NCI-H146 treated with DMSO at 0.1 percent for 48 hours (cell line): ENCODE results near the gene RABGGTA.

Experiments
- DNase-seq: peaks from one replicate; lab custom pipeline; 2025; ENCODE audit not compliant: unreplicated experiment; lab: John Stamatoyannopoulos, UW

The RABGGTA gene

DNA sequence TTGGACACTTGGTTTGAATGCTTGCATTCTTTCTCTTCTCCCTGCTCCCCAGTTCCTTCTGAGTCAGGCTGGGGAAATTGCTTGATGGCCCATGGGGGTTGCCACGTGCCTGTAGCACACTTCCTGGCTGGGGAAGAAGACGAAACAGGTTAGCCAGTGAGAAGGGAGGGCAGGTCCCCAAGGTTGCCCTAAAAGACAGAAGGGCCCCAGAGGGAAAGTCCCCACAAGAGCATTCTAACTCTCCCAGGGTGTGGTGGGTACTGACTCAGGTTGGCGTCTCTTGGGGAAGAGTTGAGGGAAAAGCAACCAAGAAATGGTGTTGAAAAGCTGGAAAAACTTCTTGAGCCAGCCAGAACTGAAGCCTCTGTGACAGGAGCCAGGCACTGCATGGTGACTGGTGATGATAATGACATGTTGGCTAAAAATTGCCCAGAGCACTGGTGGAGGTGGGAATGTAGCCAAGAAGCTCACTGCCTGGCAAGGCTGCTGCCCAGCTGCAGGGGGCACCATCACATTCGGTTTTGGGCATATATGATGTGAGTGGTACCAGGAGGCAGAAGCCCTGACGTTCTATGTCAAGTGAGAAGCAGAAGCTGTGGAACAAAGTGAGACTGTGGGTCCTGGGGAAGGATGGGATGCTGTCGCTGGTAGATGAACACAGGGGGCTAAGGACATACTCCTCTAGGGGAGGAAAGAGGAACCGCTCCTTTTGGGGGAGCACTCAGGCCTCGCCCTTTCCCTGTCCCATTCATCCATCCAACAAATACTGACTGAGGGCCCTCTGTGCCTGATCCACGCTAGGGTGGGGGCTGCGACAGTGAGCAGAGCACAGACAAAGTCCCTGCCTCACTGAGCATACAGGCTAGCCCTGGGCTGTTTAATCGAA, 8.1 kb upstream of the RABGGTA start:
- no peak for DNase-seq

DNA sequence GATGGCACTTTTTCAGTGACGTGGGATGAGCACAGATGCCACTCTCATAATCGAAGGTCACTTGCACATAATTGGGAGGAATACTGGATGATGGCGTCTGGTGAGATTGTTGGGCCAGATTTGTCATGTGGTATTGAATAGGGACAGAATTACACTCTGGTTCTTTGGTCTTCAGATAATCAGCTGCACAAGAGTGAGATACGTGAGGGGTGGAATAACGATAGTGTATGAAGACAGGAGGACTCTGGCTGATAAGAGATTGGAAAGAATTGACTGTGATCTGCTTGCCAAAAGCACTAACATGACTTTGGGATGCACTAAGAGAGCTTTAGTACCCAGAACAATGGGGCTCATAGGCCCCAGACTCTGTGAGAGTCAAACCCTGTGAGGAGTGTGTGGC, 7.0 kb upstream of the RABGGTA start:
- DNase-seq = no peak

DNA sequence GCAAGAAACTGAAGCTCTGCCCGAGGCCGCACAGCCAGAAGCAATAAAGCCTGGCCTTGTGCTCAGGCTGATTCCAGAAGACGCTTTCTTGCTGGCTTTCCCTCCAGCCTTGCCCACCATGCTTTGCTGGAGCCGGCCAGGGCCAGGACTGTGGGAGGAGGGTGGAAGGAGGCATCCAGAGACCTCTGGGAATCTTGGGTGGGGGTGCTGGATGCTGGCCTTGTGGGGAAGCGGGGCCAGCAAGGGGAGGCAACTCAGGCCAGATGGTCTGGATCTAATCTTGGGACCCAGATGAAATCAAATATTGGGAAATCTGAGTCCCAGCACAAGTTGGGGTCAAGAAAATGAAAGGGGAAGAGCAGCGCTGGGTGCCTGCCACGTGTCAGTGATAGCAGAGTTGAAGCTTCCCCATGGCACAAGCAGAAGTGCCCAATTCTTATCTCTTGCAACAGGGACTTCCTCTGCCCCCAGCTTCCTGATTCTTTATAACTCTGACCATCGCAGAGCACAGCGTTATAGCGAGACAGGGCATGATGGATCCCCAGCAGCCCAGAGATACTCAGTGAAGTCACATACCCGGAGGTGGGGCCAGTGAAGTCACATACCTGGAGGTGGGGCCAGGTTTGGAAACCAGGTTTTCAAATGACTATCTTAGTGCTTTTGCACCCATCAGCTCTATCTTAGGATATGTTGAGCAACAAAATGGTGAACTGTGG, 6.4 kb upstream of the RABGGTA start:
- DNase-seq = no peak

DNA sequence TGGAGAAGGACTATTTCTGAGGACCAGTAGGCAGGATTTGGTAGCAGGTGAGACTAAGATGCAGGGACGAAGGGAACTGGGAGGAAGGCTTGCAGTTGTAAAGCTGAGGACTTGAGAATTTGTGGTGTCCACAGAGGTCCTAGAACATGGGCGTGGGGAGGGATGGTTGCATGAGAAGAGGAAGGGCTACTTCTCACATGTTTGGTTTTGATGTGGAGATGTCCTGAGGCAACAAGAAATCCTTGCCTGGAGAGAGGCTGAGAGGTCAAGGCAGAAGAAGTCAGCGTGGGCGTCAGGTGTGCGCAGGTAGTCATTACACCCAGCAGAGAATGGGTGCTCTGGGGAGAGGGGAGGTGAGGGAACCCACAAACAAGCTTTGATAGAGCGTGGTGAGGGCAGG, 5.7 kb upstream of the RABGGTA start:
- no peak for DNase-seq

DNA sequence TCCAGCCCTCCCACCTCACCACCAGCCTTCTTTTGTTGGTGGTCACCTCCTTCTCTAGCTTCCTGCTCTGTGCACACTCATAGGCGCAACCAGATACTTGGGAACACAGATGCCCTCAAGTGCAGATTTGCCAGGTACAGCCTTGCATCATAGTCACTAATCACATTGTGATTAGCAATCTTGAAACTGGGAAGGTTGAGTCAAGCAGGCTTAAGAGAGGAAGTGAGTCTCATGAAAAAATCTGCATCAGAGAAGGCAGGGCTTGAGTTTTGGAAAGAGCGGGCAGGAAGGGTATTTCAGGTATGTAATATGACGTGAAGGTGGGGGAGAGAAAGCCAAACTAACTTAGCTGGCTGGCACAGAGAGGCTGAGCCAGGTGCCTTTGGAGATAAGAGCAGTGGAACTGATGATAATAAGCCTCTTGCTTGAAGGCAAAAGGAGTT, 2.7 kb upstream of the RABGGTA start:
- no peak for DNase-seq

DNA sequence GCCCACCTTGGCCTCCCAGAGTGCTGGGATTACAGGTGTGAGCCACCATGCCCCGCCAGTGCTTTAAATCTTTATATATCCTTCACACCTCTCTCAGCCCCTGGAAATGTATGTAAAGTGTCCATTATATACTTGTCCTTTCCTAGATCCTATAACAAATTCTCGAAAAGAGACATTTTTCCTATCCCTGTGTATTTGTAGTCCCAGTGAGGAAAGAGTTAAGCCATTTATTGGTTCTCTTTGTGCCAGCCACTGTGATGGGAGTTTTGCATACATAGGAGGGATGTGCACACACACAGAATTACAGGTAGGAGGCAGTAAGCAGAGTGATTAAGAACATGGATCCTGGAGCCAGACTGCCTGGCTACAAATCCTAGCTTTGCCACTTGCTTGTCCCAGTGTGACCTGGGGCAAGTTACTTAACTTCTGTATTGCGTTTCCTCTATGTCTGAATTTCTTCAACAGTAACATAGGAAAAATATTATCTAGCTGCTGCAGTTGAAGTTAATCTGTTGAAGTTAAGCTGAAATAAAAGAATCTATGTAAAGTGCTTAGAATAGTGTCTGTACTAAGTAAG, 2.1 kb upstream of the RABGGTA start:
- DNase-seq = no peak

DNA sequence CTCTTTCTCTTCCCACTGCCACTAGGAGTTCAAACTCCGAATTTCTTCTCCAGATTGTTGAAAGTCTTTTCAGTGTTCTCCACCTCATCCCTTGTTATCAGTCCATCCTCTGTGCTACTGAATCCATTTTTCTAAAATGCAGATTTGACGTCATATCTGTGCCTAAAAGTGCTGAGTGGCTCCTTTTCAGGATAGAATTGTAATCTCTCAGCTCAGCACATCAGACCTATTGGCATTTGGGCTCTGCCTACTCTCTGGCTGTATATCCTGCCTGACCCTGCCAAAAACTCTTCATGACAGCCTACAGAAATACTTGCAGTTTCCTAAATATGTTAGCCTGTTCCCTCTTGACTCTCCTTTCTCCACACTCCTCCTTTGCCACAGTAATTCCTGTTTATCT, 1.1 kb upstream of the RABGGTA start:
- DNase-seq = no peak

DNA sequence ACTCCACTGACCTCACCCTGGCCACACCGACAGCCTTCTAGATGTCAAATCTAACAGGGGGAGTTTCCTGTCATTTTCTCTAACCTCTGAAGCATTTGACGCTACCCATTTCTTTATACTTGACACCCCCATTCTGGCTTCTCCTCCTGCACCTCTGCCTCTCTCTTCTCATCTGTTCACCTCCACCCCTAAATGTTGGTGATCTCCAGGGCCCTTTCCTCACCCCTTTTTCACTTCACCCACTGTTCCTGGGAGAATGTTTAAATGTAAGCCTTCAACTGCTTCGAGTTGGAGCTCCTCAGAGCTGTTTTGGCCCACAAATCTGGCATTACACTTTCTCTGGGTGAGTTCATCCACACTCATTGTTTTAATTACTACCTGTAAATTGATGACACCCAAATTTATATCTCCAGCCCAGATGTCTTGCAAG, 452 bp upstream of the RABGGTA start:
- DNase-seq = no peak

DNA sequence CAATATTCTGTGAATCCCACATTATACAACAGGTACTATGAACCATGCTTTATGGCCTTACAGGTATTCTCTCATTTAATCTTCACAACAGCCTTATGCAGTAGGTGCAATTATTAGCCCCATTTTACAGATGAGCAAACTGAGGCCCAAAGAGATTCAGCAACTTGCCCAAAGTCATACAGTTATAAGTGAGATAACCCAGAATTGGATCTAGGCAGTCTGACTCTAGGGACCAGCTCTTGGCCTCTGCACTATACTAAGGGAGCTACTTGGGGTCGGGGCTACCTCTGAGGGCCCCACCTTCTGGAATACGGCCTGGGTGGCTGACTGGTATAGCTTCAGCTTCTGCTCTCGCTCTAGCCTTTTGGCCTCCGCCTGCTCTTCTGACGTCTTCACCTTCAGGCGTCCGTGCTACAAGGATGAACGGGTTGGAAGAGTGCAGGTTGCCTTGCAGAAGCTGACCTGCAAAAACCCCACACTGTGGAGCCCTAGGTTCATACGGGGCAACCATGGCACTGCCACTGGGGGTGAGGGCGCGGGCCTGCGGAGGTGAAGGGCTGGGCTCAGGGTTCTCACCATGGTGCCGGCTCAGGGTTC, 762 bp downstream of the RABGGTA start:
- no peak for DNase-seq

DNA sequence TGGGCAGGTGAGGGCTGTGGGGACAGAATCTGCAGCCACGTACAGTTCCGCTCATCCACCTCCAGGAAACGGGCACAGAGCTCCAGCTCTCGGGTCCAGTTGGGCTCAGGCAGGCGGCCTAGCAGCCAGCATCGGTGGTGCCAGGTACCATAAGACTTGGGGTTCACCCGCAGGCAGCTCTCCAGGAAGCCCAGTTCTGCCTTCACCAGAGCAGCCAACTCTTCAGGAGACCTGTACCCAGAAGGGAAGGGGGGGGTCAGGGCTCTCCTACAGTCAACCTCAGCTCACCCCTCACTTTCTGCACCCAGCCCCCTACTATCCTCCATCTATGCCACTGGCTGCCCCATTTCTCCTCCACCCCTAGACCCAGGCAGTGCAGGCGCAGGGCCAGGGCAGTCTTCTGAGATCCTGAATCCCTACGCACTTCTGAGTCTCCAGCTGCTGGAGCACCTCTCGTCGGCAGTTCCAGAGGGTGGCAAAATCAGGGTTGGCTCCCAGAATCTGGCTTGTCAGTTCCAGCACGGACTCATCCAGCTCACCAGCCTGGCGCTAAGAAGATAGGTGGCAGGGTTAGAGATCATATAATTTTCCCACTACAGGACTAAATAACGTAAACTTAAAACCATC, 1.4 kb downstream of the RABGGTA start:
- DNase-seq = no peak

DNA sequence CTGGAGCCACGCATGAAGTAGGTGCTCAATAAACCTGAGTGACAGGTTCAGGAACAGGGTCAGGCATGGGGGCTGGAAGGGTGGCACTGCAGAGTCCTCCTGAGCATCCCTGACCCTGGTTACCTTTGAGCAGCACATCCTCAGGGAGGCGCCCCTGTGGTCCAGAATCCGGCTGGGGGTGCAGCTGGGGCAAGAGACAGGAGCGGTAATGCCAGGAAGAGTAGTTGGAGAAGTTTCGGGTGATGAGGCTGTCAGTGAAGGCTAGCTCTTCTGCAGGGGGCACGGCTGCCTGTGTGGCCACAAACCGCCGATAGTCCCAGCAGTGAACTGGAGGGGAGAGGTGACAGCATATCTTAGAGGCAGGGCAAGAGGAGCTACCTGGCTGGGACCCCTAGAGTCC, 2.0 kb downstream of the RABGGTA start:
- DNase-seq = no peak

DNA sequence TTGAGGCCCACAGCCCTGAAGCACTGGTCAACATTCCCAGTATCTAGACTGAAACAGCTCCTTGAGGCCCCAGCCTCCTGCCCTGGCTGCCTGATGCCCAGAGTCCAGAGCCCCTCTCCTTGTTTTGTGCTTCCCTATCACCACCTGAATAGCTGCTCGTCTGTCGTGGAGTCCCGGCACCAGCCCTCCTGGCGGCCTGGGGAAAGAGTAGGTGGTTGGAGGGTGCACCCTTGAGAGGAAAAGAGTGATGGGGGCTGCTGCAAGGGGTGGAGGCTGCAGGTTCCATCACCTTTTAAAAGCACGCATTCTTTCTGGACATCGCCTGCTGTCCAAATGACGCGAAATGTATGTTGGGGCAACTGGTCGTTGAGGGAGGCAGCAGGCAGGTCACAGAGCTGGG, 3.2 kb downstream of the RABGGTA start:
- no peak for DNase-seq

DNA sequence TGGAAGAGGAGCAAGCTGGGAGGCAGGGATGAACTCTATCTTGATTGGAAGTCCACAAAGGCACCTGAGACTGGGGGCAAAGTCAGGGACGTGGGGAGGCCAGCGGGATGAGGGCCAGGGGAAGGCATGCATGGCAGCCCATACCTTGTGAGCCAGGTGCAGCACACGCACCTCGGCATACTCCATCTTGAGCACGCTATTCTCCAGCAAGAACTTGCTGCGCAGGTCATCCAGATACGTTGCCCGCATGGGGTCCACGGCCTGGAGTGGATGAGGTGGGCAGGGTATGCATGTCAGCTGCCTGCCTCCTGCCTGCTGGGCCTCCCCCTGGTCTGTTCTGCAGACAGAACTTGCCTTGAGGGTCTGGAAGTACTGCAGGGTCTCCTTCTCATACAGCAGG, 3.9 kb downstream of the RABGGTA start:
- DNase-seq = no peak

DNA sequence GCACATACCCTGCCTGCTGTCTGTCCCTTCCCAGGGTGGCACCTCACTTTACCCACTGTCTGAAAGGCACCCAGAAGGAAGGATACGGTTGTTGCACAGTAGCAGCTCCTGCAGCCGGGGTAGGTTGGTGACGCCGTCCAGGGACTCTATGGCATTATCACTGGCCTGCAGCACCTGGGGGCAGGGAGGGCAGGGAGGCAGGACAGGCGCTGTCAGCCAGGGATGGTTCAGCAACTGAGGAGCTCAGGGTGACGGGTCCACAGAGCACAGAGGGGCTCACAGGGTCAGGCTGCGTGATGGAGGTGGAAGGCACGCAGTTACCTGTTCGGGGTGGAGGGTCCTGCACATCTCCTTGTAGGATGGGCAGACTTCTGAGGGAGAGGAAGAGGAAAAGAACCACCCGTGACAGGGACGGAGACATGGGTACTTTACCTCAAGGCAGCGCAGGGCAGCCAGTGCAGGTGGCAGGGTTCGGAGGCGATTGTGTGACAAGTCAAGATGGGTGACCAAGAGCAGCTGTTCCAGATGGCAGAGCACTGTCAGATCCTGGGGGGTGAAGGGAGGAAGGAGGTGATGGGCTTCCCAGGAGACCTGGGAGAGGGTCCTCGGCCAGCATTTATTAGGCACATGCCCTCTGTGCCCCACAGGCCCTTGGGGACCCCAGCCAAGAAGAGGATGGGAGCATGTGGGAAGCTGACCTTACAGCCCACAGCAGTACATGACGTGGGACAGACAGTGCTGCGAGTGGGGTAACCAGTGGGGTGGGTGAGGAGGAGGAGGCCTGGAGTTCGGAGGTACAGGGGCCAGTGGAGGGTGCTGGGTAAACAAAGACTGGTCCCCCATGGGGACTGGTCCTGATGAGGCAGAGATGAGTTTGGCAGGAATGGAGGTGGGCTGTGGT, 4.8 kb downstream of the RABGGTA start:
- DNase-seq = no peak

DNA sequence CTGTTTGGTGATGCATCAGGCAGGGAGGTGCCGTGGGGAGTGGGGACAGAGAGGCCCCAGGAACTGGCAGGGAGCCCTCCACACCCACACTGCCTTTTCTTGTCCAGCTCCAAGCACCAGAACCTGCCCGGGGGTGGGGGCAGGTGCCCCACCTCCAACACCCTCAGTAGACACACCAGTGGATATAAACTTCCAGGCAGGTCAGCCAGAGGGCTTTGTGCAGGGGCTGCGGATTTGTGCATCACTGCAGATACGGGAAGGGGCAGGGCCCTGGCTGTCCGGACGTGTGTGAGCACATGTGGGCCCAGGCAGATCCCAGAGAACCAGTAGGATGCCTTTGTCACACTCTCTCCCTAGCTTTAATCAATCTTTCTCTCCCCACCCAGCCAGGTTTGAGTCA, 7.1 kb downstream of the RABGGTA start:
- no peak for DNase-seq

DNA sequence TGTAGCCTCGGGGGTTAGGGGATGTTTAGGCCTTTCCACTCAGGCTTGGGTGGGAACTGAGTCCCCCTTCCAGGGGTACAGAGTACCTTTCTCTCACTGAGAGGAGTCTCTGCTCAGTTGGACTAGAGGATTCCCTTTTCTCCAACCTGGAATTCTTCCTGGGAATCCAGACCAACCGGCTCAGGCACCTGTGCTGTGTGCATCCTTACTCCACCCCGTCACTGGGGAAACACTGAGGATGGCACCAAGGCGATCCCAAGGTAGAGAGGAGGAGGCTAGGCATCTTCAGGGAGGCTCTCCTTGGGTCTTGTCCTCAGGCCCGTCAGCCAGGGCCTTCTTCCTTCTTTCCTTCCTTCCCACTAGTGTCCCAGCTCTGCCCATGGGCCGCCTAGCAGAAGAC, 7.5 kb downstream of the RABGGTA start:
- DNase-seq = no peak

DNA sequence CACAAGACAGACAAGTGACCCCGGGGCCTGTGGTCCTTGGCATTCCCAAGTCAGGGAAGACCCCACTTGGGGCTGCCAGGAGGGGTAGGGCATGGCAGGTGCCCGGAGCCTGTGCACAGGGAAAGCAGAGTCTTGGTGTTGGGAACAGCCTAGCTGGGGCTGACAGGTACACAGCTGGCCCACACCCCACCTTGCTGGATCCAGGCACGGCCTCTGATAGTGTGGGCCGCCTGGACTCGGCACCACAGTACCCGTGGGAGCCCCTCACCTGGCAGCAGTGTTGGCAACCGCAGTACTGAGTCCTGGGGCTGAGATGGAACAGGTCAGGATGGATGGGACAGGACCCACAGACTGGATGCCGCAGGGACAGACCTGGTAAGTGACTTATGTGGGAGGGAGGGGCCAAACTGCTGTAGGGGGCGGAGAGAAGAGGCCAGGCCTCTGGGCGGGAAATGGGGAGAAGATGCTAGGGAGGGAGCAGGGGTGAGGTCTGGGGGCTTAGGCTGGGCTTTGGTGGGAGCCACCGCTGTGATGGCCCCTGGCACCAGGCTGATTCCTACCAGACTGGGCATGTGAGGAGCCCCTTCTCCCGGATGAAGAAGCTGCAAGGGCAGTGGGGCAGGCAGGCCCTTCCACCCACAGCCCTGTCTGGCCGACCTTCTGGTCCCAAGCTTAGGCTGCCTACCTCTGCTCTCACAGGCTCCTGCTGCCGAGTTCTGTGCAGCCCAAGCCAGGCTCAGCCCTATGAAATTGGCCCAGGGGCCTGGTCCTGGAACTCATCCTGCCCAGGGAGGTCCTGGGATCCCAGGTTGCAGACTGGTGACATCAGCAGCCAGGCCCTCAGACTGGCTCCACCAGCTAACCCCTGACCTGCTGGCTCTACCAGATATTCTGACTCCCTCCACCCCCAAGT, 8.3 kb downstream of the RABGGTA start, which contains the start of gene TGM1:
TGM1 (minus strand) TSS at position 357 of the 913 bp plus-strand sequence. CDS start 825 bp downstream, outside the sequence.
- DNase-seq = no peak

DNA sequence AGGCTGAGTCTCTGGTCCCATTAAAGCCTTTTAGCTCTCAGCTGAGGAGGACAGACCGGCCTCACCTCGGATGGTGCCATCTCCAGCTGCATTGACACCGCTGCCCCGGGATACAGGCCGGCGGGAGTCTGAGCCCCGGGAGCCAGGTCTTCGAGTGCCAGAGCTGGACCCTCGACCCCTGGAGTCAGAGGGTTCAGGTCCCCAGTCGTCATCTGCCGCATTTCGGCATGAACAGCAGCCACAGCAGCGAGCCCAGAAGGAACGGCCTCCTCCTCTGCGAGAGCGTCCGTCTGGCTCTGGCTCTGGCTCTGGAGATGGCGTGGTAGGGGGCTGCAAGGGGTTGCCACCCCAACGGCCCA, 9.4 kb downstream of the RABGGTA start:
- DNase-seq = no peak
